Natural killer cell (primary cell): ENCODE results near the gene PTCH1. TPM values are rescaled to one million over a fixed set of nuclear protein-coding genes. Genes with fewer than 3 reads are reported as not detected.

Experiments
- ATAC-seq, 3 donors: fragments of 150-1000 bp in 2 of 3; fragments of 200-7000 bp in 1 of 3; cut with Tn5 transposase; 1 replicate in 1 of 3; 2 replicates in 2 of 3; pipeline ENCODE4 v1.10.0; 2021; ENCODE audit warnings: mild to moderate bottlenecking in 2 of 3, moderate library complexity in 2 of 3
- DNase-seq, 2 donors: peaks; one replicate each; pipeline versions ENCODE4 v3.0.0 to v3.0.0-alpha.2; 2013 to 2021; ENCODE audit warnings: mixed read lengths in 1 of 2
- H3K27ac ChIP-seq: one replicate; pipeline ENCODE4 v1.5.1; 2013; ENCODE audit warnings: mild to moderate bottlenecking, low read length
- H3K27me3 ChIP-seq: one replicate; pipeline ENCODE4 v1.6.1; 2013; ENCODE audit warnings: low read length; ENCODE audit not compliant: control insufficient read depth, insufficient read depth
- H3K36me3 ChIP-seq: one replicate; pipeline ENCODE4 v1.6.1; 2013; ENCODE audit warnings: low read length; ENCODE audit not compliant: control insufficient read depth, insufficient read depth
- H3K4me1 ChIP-seq: one replicate; pipeline ENCODE4 v1.6.1; 2013; ENCODE audit warnings: low read length; ENCODE audit not compliant: control insufficient read depth, insufficient read depth
- H3K4me3 ChIP-seq: one replicate; pipeline ENCODE4 v1.5.1; 2013; ENCODE audit warnings: low read length
- H3K9me3 ChIP-seq: one replicate; pipeline ENCODE4 v1.6.1; 2013; ENCODE audit warnings: low read length; ENCODE audit not compliant: control insufficient read depth, insufficient read depth
- H3K27ac Mint-ChIP-seq, 2 donors: one replicate each; pipeline ENCODE4 v1.8.0; 2022; ENCODE audit warnings: mild to moderate bottlenecking in 2 of 2, mixed read lengths in 2 of 2, moderate library complexity in 1 of 2
- H3K27me3 Mint-ChIP-seq, 2 donors: one replicate each; pipeline ENCODE4 v1.8.0; 2022; ENCODE audit warnings: low read depth in 2 of 2, mixed read lengths in 2 of 2
- H3K36me3 Mint-ChIP-seq: one replicate; pipeline ENCODE4 v1.8.0; 2022; ENCODE audit warnings: mixed read lengths
- H3K4me1 Mint-ChIP-seq, 2 donors: one replicate each; pipeline ENCODE4 v1.8.0; 2022; ENCODE audit warnings: mixed read lengths in 2 of 2
- H3K4me3 Mint-ChIP-seq: one replicate; pipeline ENCODE4 v1.8.0; 2022; ENCODE audit warnings: mild to moderate bottlenecking, moderate library complexity, mixed read lengths
- H3K9me3 Mint-ChIP-seq, 2 donors: one replicate each; pipeline ENCODE4 v1.8.0; 2022; ENCODE audit warnings: mixed read lengths in 2 of 2
- CTCF ChIP-seq: fragments of 200-600 bp; IDR thresholded peaks from one replicate; pipeline ENCODE4 v1.8.0; 2022; ENCODE audit warnings: antibody characterized with exemption
- WGBS: methylation state at CpG from one replicate; pipeline ENCODE4 v1.1.7; 2013; ENCODE audit warnings: missing lambda C conversion rate; ENCODE audit not compliant: insufficient coverage; 5-methylcytosine and 5-hydroxymethylcytosine counted together
- intact Hi-C: fragments of 100-400 bp; cut with micrococcal nuclease; formaldehyde crosslinking; loops from one replicate; pipeline ENCODE4 v1.14.2; 2022
- total RNA-seq, 4 donors: library from RNA; stranded (reverse); fragments of 120-200 nt in 1 of 4; gene quantifications; one replicate each; pipeline versions ENCODE4 v1.2.3 to v1.2.4, GENCODE V29; 2013 to 2022

PTCH1 gene
- total RNA-seq, 3 donors from 2014 or later (not counting 1 experiment from before 2014, with no cell fraction given), result 60.9 to 127 (median 82.1) TPM

GRCh38 chr9:95482621-95483020 is 34.1 kb downstream of the PTCH1 start:
- H3K9me3 Mint-ChIP-seq, result no peaks in the 10 kb centered on the region
- Histone ChIP-seq H3K36me3 (peaks cover 24% of the 10 kb centered on the region), H3K4me1 (peaks cover 4% of the 10 kb centered on the region), H3K9me3 (no peaks in the 10 kb centered on the region), H3K4me3 (no peak overlapping the region), H3K27me3 (peaks cover 3% of the 10 kb centered on the region), H3K27ac (no peak overlapping the region)
- H3K4me3 Mint-ChIP-seq, result no peak overlapping the region
- no peak for TF ChIP-seq CTCF
- WGBS, result 100% methylated on average over 3 of the region's 3 CpGs
- peaks cover 53 to 57% of the 10 kb centered on the region in 2 donors for H3K4me1 Mint-ChIP-seq
- DNase-seq, result no peak
- no peak for ATAC-seq
- H3K27me3 Mint-ChIP-seq, result peaks cover 13 to 14% of the 10 kb centered on the region in 2 donors
- peaks cover 25% of the 10 kb centered on the region for H3K36me3 Mint-ChIP-seq
- intact Hi-C loops, result no loop called here
- peak overlapping the region in 1 of 2 donors; percentile 17 for H3K27ac Mint-ChIP-seq

- peaks cover 4% of the 10 kb centered on the region for H3K4me1 ChIP-seq
- ATAC-seq (peak in 2 of 3 donors; percentile 46 to 72), DNase-seq (peak in 1 of 2 donors; percentile 44)
- no peaks in the 10 kb centered on the region for H3K9me3 ChIP-seq
- peaks cover 3% of the 10 kb centered on the region for H3K27me3 ChIP-seq
- Mint-ChIP-seq H3K4me3 (no peak overlapping the region), H3K27ac (peak overlapping the region; percentile 9 to 59), H3K36me3 (peaks cover 25% of the 10 kb centered on the region), H3K9me3 (no peaks in the 10 kb centered on the region), H3K27me3 (peaks cover 13 to 14% of the 10 kb centered on the region in 2 donors), H3K4me1 (peaks cover 36 to 41% of the 10 kb centered on the region in 2 donors)
- H3K36me3 ChIP-seq, result peaks cover 35% of the 10 kb centered on the region
- intact Hi-C loops, result no loop called here
- H3K4me3 ChIP-seq, result no peak overlapping the region
- TF ChIP-seq CTCF, result no peak
- 55% methylated on average over 2 of the region's 2 CpGs for WGBS
- H3K27ac ChIP-seq, result no peak overlapping the region
Observed at GRCh38 chr9:95481000-95481399, 35.8 kb downstream of the PTCH1 start.

GRCh38 chr9:95480346-95480745 is 36.4 kb downstream of the PTCH1 start:
- Mint-ChIP-seq H3K4me3 (no peak overlapping the region), H3K36me3 (peaks cover 28% of the 10 kb centered on the region), H3K4me1 (peaks cover 30 to 35% of the 10 kb centered on the region in 2 donors), H3K27me3 (peaks cover 13 to 14% of the 10 kb centered on the region in 2 donors), H3K9me3 (no peaks in the 10 kb centered on the region), H3K27ac (no peak overlapping the region)
- no peak for TF ChIP-seq CTCF
- intact Hi-C loops, result no loop called here
- ATAC-seq (no peak), DNase-seq (no peak)
- 94% methylated on average over 12 of the region's 12 CpGs for WGBS
- Histone ChIP-seq H3K36me3 (peaks cover 39% of the 10 kb centered on the region), H3K27ac (no peak overlapping the region), H3K27me3 (peaks cover 3% of the 10 kb centered on the region), H3K9me3 (no peaks in the 10 kb centered on the region), H3K4me1 (peaks cover 4% of the 10 kb centered on the region), H3K4me3 (no peak overlapping the region)

GRCh38 chr9:95479330-95479729 is 37.4 kb downstream of the PTCH1 start:
- peaks cover 3% of the 10 kb centered on the region for H3K27me3 ChIP-seq
- Mint-ChIP-seq H3K36me3 (peaks cover 35% of the 10 kb centered on the region), H3K27ac (no peak overlapping the region), H3K27me3 (peaks cover 13 to 14% of the 10 kb centered on the region in 2 donors), H3K4me1 (peaks cover 25 to 30% of the 10 kb centered on the region in 2 donors), H3K4me3 (no peak overlapping the region), H3K9me3 (no peaks in the 10 kb centered on the region)
- DNase-seq (no peak), ATAC-seq (no peak)
- H3K4me3 ChIP-seq, result no peak overlapping the region
- intact Hi-C loops, result no loop called here
- H3K27ac ChIP-seq, result no peak overlapping the region
- TF ChIP-seq CTCF, result no peak
- peaks cover 41% of the 10 kb centered on the region for H3K36me3 ChIP-seq
- WGBS, result 97% methylated on average over 9 of the region's 9 CpGs
- H3K9me3 ChIP-seq, result no peaks in the 10 kb centered on the region
- H3K4me1 ChIP-seq, result peaks cover 4% of the 10 kb centered on the region
